ENCODE results near the gene TBL3. TPM values are rescaled to one million over a fixed set of nuclear protein-coding genes. Genes with fewer than 3 reads are reported as not detected.
A peak's percentile ranks its signal among the peaks of the same experiment; 100 is the strongest.

Gene TBL3
- total RNA-seq, 1 donor from 2014 or later: 30.7 TPM

- no peak for TF ChIP-seq EZH2phosphoT487 (IDR thresholded peaks at IDR 0.05)
- TF ChIP-seq EZH2 (IDR thresholded peaks at IDR 0.05): no peak
- no peak for TF ChIP-seq CTCF (IDR thresholded peaks at IDR 0.05)
- Histone ChIP-seq H3K27ac (no peak overlapping the region), H3K9ac (no peak overlapping the region), H3K4me2 (no peak overlapping the region), H4K20me1 (ENCODE audit: low read depth) (peaks cover 57% of the 10 kb centered on the region), H3K9me3 (ENCODE audit: low read depth) (no peaks in the 10 kb centered on the region), H3K4me1 (peaks cover 10% of the 10 kb centered on the region), H2AFZ (replicated peaks) (no peak overlapping the region), H3K79me2 (ENCODE audit: low read depth) (peaks cover 41% of the 10 kb centered on the region), H3K27me3 (no peaks in the 10 kb centered on the region), H3K36me3 (no peaks in the 10 kb centered on the region), H3K4me3 (no peak overlapping the region), H3F3A (ENCODE audit: low read depth) (peaks cover 16% of the 10 kb centered on the region)
- Mint-ChIP-seq H3K27me3 (ENCODE audit: insufficient read depth, low read depth) (no peaks in the 10 kb centered on the region), H3K9me3 (no peaks in the 10 kb centered on the region), H3K36me3 (peaks cover 2% of the 10 kb centered on the region), H3K27ac (no peak overlapping the region), H3K4me1 (peaks cover 21% of the 10 kb centered on the region), H3K4me3 (peak overlapping the region; percentile 58)
- peak; percentile 1 for DNase-seq (ENCODE audit: low spot score)
Observed at GRCh38 chr16:2003231-2003826, 31.5 kb downstream of the TBL3 start.

- Histone ChIP-seq H3K36me3 (no peaks in the 10 kb centered on the region), H4K20me1 (ENCODE audit: low read depth) (peaks cover 64% of the 10 kb centered on the region), H2AFZ (replicated peaks) (no peak overlapping the region), H3K27me3 (no peaks in the 10 kb centered on the region), H3K4me2 (peak overlapping the region; percentile 60), H3K4me1 (peaks cover 14% of the 10 kb centered on the region), H3K9me3 (ENCODE audit: low read depth) (no peaks in the 10 kb centered on the region), H3K79me2 (ENCODE audit: low read depth) (peaks cover 48% of the 10 kb centered on the region), H3K9ac (no peak overlapping the region), H3K27ac (peak overlapping the region; percentile 44), H3F3A (ENCODE audit: low read depth) (peaks cover 19% of the 10 kb centered on the region), H3K4me3 (peak overlapping the region; percentile 8)
- TF ChIP-seq EZH2 (IDR thresholded peaks at IDR 0.05) (no peak), CTCF (IDR thresholded peaks at IDR 0.05) (peak; percentile 98)
- no peaks in the 10 kb centered on the region for H3K9me3 Mint-ChIP-seq
- H3K27ac Mint-ChIP-seq: no peak overlapping the region
- H3K27me3 Mint-ChIP-seq (ENCODE audit: insufficient read depth, low read depth): no peaks in the 10 kb centered on the region
- H3K4me1 Mint-ChIP-seq: peaks cover 27% of the 10 kb centered on the region
- peak; percentile 99 for DNase-seq (ENCODE audit: low spot score)
- H3K4me3 Mint-ChIP-seq: peak overlapping the region; percentile 35
- H3K36me3 Mint-ChIP-seq: peaks cover 4% of the 10 kb centered on the region
Observed at GRCh38 chr16:2003827-2004641, 32.2 kb downstream of the TBL3 start.

- Mint-ChIP-seq H3K4me3 (peak overlapping the region; percentile 50), H3K4me1 (peaks cover 28% of the 10 kb centered on the region), H3K36me3 (peaks cover 4% of the 10 kb centered on the region), H3K27ac (no peak overlapping the region), H3K27me3 (ENCODE audit: insufficient read depth, low read depth) (peaks cover 2% of the 10 kb centered on the region), H3K9me3 (no peaks in the 10 kb centered on the region)
- peaks cover 52% of the 10 kb centered on the region for H3K79me2 ChIP-seq (ENCODE audit: low read depth)
- no peaks in the 10 kb centered on the region for H3K9me3 ChIP-seq (ENCODE audit: low read depth)
- no peaks in the 10 kb centered on the region for H3K27me3 ChIP-seq
- TF ChIP-seq EZH2phosphoT487 (IDR thresholded peaks at IDR 0.05) (no peak), CTCF (IDR thresholded peaks at IDR 0.05) (no peak)
- H3K4me1 ChIP-seq: peaks cover 14% of the 10 kb centered on the region
- peaks cover 66% of the 10 kb centered on the region for H4K20me1 ChIP-seq (ENCODE audit: low read depth)
- no peaks in the 10 kb centered on the region for H3K36me3 ChIP-seq
- H2AFZ ChIP-seq (replicated peaks): no peak overlapping the region
- no peak overlapping the region for H3K4me2 ChIP-seq
- H3K9ac ChIP-seq: no peak overlapping the region
- H3K27ac ChIP-seq: no peak overlapping the region
- H3K4me3 ChIP-seq: no peak overlapping the region
- H3F3A ChIP-seq (ENCODE audit: low read depth): peaks cover 22% of the 10 kb centered on the region
- no peak for DNase-seq (ENCODE audit: low spot score)
Observed at GRCh38 chr16:2004795-2005517, 33.1 kb downstream of the TBL3 start.
